ENCODE measurements around the gene TENT4A. TPM values are rescaled to one million over a fixed set of nuclear protein-coding genes. Genes with fewer than 3 reads are reported as not detected.

Gene TENT4A
- total RNA-seq, 2 experiments from 2014 or later = 39.0 to 46.1 TPM

DNA sequence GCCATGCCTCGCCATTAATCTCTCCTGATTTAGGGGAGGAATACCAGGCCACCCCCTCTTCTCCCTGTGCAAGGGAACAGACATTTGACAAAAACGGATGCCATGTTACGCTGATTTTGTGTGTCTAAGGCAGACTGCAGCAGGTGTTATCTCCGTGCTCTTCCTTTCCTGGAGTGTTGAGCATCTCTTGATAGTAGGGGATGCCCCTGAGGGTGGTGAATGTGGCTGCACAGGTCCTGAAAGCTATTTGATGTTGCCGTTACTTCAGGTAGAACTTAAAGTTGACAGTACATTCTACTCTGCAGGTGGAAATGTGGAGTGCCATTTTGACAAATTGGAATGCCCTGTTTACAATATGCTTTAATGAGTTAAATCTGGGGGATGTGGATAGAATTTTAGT lies 21.5 kb downstream of the TENT4A start:
- no peak for TF ChIP-seq EZH2phosphoT487 (IDR thresholded peaks at IDR 0.05; ENCODE audit: borderline replicate concordance, low read depth, low read length)
- BruUV-seq (replicated peaks) = no TSS peak
- Histone ChIP-seq H3K36me3 (ENCODE audit: insufficient read depth, low read length) (peaks cover 51% of the 10 kb centered on the region), H4K20me1 (ENCODE audit: insufficient read depth, low read length) (peaks cover 12% of the 10 kb centered on the region; the same call in 1 of the 2 replicates), H3K4me2 (ENCODE audit: low read length) (peak overlapping the region; percentile 6; the same call in 1 of the 2 replicates), H2AFZ (ENCODE audit: low read length) (no peak overlapping the region), H3K9me3 (ENCODE audit: low read length) (no peaks in the 10 kb centered on the region), H3K4me3 (ENCODE audit: low read depth, low read length, poor library complexity, severe bottlenecking) (no peak overlapping the region), H3K27ac (ENCODE audit: low read depth, low read length, poor library complexity, severe bottlenecking) (no peak overlapping the region), H3K9me2 (ENCODE audit: insufficient read depth, low read length) (no peaks in the 10 kb centered on the region), H3K79me2 (ENCODE audit: insufficient read depth, low read depth, low read length) (peaks cover 72% of the 10 kb centered on the region), H3K4me1 (ENCODE audit: insufficient read depth, low read length, poor library complexity, severe bottlenecking) (peaks cover 43% of the 10 kb centered on the region)
- POLR2A ChIA-PET = interaction anchor here (0.6 to 2.0 kb wide), 2 partner anchors 13 to 541 kb away, joined by 3 to 7 read pairs; no protein-coding TSS in a partner anchor
- no peak for DNase-seq (ENCODE audit: low spot score)
- CTCF ChIA-PET (ENCODE audit: unreplicated experiment) = no interaction called here
- intact Hi-C loops (cut with micrococcal nuclease; ENCODE audit: unreplicated experiment) = loop anchor here (10.0 kb wide), 1 partner anchor 550 kb away; no protein-coding TSS in a partner anchor

DNA sequence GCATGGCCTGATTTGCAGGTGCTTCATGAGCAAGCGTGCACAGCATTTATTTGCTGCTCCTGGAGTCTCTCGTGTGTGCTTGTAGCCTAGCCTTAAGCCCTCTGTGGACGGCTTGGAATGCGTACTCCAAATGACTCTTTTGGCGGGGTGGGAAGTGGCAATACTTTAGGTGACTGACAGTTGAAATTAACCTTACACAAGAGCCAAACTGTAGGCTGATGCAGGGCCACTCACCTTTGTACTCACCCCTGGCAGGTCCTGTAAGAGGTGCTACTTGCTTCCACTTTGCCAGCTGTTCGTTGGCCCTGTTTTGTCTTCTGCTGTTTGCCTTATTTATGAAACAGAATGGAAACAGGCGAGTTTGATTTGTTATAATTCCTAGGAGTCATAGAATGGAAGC lies 22.9 kb downstream of the TENT4A start:
- peaks cover 59% of the 10 kb centered on the region for H3K79me2 ChIP-seq (ENCODE audit: insufficient read depth, low read depth, low read length)
- BruUV-seq (replicated peaks) = no TSS peak
- no peak overlapping the region for H3K27ac ChIP-seq (ENCODE audit: low read depth, low read length, poor library complexity, severe bottlenecking)
- H3K36me3 ChIP-seq (ENCODE audit: insufficient read depth, low read length) = peaks cover 63% of the 10 kb centered on the region
- H4K20me1 ChIP-seq (ENCODE audit: insufficient read depth, low read length) = peaks cover 12% of the 10 kb centered on the region; the same call in 1 of the 2 replicates
- intact Hi-C loops (cut with micrococcal nuclease; ENCODE audit: unreplicated experiment) = loop anchor here (10.0 kb wide), 1 partner anchor 551 kb away; no protein-coding TSS in a partner anchor
- TF ChIP-seq, protein P1, sequence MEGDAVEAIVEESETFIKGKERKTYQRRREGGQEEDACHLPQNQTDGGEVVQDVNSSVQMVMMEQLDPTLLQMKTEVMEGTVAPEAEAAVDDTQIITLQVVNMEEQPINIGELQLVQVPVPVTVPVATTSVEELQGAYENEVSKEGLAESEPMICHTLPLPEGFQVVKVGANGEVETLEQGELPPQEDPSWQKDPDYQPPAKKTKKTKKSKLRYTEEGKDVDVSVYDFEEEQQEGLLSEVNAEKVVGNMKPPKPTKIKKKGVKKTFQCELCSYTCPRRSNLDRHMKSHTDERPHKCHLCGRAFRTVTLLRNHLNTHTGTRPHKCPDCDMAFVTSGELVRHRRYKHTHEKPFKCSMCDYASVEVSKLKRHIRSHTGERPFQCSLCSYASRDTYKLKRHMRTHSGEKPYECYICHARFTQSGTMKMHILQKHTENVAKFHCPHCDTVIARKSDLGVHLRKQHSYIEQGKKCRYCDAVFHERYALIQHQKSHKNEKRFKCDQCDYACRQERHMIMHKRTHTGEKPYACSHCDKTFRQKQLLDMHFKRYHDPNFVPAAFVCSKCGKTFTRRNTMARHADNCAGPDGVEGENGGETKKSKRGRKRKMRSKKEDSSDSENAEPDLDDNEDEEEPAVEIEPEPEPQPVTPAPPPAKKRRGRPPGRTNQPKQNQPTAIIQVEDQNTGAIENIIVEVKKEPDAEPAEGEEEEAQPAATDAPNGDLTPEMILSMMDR (conservative IDR thresholded peaks at IDR 0.05; ENCODE audit: low read length) = no peak
- no peak for TF ChIP-seq EZH2phosphoT487 (IDR thresholded peaks at IDR 0.05; ENCODE audit: borderline replicate concordance, low read depth, low read length)
- H3K4me2 ChIP-seq (ENCODE audit: low read length) = no peak overlapping the region
- no peak for DNase-seq (ENCODE audit: low spot score)
- no peak overlapping the region for H3K4me3 ChIP-seq (ENCODE audit: low read depth, low read length, poor library complexity, severe bottlenecking)
- peaks cover 36% of the 10 kb centered on the region for H3K4me1 ChIP-seq (ENCODE audit: insufficient read depth, low read length, poor library complexity, severe bottlenecking)
- POLR2A ChIA-PET = interaction anchor here (0.5 to 2.0 kb wide), 4 partner anchors 8 to 94 kb away, joined by 3 to 7 read pairs (median 4); no protein-coding TSS in a partner anchor
- no peaks in the 10 kb centered on the region for H3K9me3 ChIP-seq (ENCODE audit: low read length)
- no peaks in the 10 kb centered on the region for H3K9me2 ChIP-seq (ENCODE audit: insufficient read depth, low read length)
- CTCF ChIA-PET (ENCODE audit: unreplicated experiment) = no interaction called here
- no peak overlapping the region for H2AFZ ChIP-seq (ENCODE audit: low read length)

DNA sequence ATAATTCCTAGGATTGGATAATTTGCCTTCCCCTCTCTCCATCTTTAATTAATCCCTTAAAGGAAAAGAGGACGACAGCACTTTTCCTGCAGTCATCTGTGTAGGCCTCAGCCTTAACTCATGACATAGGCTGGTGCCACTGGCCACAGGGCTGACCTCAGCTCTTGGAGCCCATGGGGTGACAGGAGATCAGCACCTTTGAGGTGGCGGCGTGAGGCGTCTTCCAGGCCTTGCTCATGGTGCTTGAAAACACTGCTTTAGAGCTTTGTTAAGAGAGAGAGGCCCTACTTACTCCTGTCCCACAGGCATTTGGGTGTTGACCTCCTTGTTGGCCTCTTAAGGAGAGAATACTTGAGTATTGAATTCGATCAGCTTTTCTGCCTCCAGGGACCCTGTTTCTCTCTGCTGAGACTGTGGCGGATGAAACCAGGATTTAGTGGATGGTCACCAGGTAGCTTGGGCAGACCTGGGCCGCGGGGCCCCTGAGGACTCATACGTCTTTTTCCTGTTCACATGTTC lies 23.4 kb downstream of the TENT4A start:
- Histone ChIP-seq H3K27ac (ENCODE audit: low read depth, low read length, poor library complexity, severe bottlenecking) (peak overlapping the region; percentile 11), H3K9me2 (ENCODE audit: insufficient read depth, low read length) (no peaks in the 10 kb centered on the region), H3K4me1 (ENCODE audit: insufficient read depth, low read length, poor library complexity, severe bottlenecking) (peaks cover 36% of the 10 kb centered on the region), H3K36me3 (ENCODE audit: insufficient read depth, low read length) (peaks cover 68% of the 10 kb centered on the region), H3K79me2 (ENCODE audit: insufficient read depth, low read depth, low read length) (peaks cover 54% of the 10 kb centered on the region), H4K20me1 (ENCODE audit: insufficient read depth, low read length) (peaks cover 12% of the 10 kb centered on the region; the same call in 1 of the 2 replicates), H3K9me3 (ENCODE audit: low read length) (no peaks in the 10 kb centered on the region), H2AFZ (ENCODE audit: low read length) (no peak overlapping the region), H3K4me3 (ENCODE audit: low read depth, low read length, poor library complexity, severe bottlenecking) (no peak overlapping the region), H3K4me2 (ENCODE audit: low read length) (peak overlapping the region; percentile 56)
- no peak for DNase-seq (ENCODE audit: low spot score)
- intact Hi-C loops (cut with micrococcal nuclease; ENCODE audit: unreplicated experiment) = loop anchor here (10.0 kb wide), 1 partner anchor 552 kb away; no protein-coding TSS in a partner anchor
- POLR2A ChIA-PET = interaction anchor here (0.9 to 1.5 kb wide), 2 partner anchors 9 to 19 kb away, joined by 3 to 5 read pairs; no protein-coding TSS in a partner anchor
- TF ChIP-seq, protein P1 (conservative IDR thresholded peaks at IDR 0.05; ENCODE audit: low read length) = no peak
- no peak for TF ChIP-seq EZH2phosphoT487 (IDR thresholded peaks at IDR 0.05; ENCODE audit: borderline replicate concordance, low read depth, low read length)
- CTCF ChIA-PET (ENCODE audit: unreplicated experiment) = interaction anchor here (0.6 to 1.5 kb wide), 2 partner anchors 9 to 113 kb away, joined by 3 to 4 read pairs; no protein-coding TSS in a partner anchor
- BruUV-seq (replicated peaks) = no TSS peak
